HCT116 (cell line): ENCODE results near the gene ACSM5. TPM values are rescaled to one million over a fixed set of nuclear protein-coding genes. Genes with fewer than 3 reads are reported as not detected.
A peak's percentile ranks its signal among the peaks of the same experiment; 100 is the strongest.
"Not testable (repeated sequence)": the region's sequence is repeated elsewhere in the genome, so short reads cannot be mapped to it uniquely, and the experiment has no call there.

Experiments used
- ATAC-seq: fragments of 200-7000 bp; cut with Tn5 transposase; 2 replicates; pipeline ENCODE4 v1.9.1; 2020; ENCODE audit warnings: mild to moderate bottlenecking, moderate library complexity
- BruUV-seq: library from RNA; stranded (reverse); fragments of 400-500 nt; replicated peaks from 2 replicates; lab custom pipeline; 2021; lab: Mats Ljungman, UMichigan
- CTCF ChIA-PET: fragments of 300-600 bp; sonication (Branson Sonifier 250); formaldehyde crosslinking; loops from one replicate; lab custom pipeline; 2021; ENCODE audit warnings: antibody characterized with exemption; lab: Charles Lee
- POLR2A ChIA-PET: fragments of 300-600, 350-600 bp; sonication (Branson Sonifier 250); formaldehyde crosslinking; loops from one replicate; lab custom pipeline; 2021; ENCODE audit warnings: antibody characterized with exemption; lab: Charles Lee
- RAD21 ChIA-PET, 2 experiments: fragments of 300-600 bp; sonication (Branson Sonifier 250); formaldehyde crosslinking; loops; one replicate each; lab custom pipeline; 2023; ENCODE audit warnings: low total read pairs in 2 of 2; ENCODE audit not compliant: uncharacterized antibody in 2 of 2, unreplicated experiment in 2 of 2, low non-redundant PET in 1 of 2; lab: Charles Lee
- DNase-seq: peaks from one replicate; pipeline ENCODE4 v3.0.0-alpha.2; 2010; ENCODE audit warnings: low read depth, low spot score
- H2AFZ ChIP-seq: fragments of 200-600 bp; shearing (Covaris generic), sonication (generic); 2 replicates; pipeline ENCODE4 v1.6.1; 2017; ENCODE audit warnings: low read depth, mixed run types, mixed read lengths, antibody characterized with exemption, low read length; ENCODE audit not compliant: poor library complexity, severe bottlenecking
- H3K27ac ChIP-seq: 2 replicates; pipeline ENCODE4 v1.5.1; 2012; ENCODE audit warnings: low read depth, low read length
- H3K27me3 ChIP-seq: fragments of 200-600 bp; sonication (generic); 2 replicates; pipeline ENCODE4 v1.6.1; 2016; ENCODE audit warnings: mixed run types, low read length, mixed read lengths; ENCODE audit not compliant: insufficient read depth
- H3K36me3 ChIP-seq, 2 experiments: fragments of 200-500 bp in 1 of 2; fragments of 200-600 bp in 1 of 2; sonication (Bioruptor generic) in 1 of 2; sonication (generic) in 1 of 2; 2 replicates each; pipeline versions ENCODE4 v1.5.1 to v1.6.1; 2014 to 2016; ENCODE audit warnings: low read length in 2 of 2, inconsistent platforms in 1 of 2, mixed read lengths in 1 of 2, mixed run types in 1 of 2; ENCODE audit not compliant: insufficient read depth in 2 of 2, control insufficient read depth in 1 of 2
- H3K4me1 ChIP-seq, 2 experiments: fragments of 200-600 bp in 1 of 2; sonication (generic) in 1 of 2; 2 replicates each; pipeline versions ENCODE4 v1.5.1 to v1.6.1; 2012 to 2017; ENCODE audit warnings: low read length in 2 of 2, inconsistent platforms in 1 of 2, mild to moderate bottlenecking in 1 of 2, mixed read lengths in 1 of 2, mixed run types in 1 of 2, moderate library complexity in 1 of 2; ENCODE audit not compliant: insufficient read depth in 2 of 2, control insufficient read depth in 1 of 2
- H3K4me2 ChIP-seq: fragments of 200-600 bp; sonication (generic); 2 replicates; pipeline ENCODE4 v1.6.1; 2017; ENCODE audit warnings: mixed run types, low read length, mixed read lengths
- H3K4me3 ChIP-seq, 2 experiments: fragments of 200-600 bp in 1 of 2; sonication (generic) in 1 of 2; replicated peaks in 1 of 2; 2 replicates each; pipeline ENCODE4 v1.5.1; 2011 to 2016; ENCODE audit warnings: low read length in 2 of 2, control low read depth in 1 of 2, low read depth in 1 of 2, mild to moderate bottlenecking in 1 of 2, mixed read lengths in 1 of 2, mixed run types in 1 of 2
- H3K79me2 ChIP-seq: fragments of 200-600 bp; sonication (generic); 2 replicates; pipeline ENCODE4 v1.6.1; 2017; ENCODE audit warnings: mild to moderate bottlenecking, mixed run types, low read length, moderate library complexity, mixed read lengths; ENCODE audit not compliant: insufficient read depth
- H3K9ac ChIP-seq: fragments of 200-600 bp; sonication (generic); 2 replicates; pipeline ENCODE4 v1.6.1; 2016; ENCODE audit warnings: low read length, mixed read lengths
- H3K9me2 ChIP-seq: fragments of 200-600 bp; sonication (generic), shearing (Covaris generic); 2 replicates; pipeline ENCODE4 v1.6.1; 2017; ENCODE audit warnings: mixed run types, mild to moderate bottlenecking, moderate library complexity; ENCODE audit not compliant: insufficient read depth
- H3K9me3 ChIP-seq, 2 experiments: fragments of 200-500 bp in 1 of 2; fragments of 200-600 bp in 1 of 2; sonication (Bioruptor generic) in 1 of 2; sonication (generic) in 1 of 2; 2 replicates each; pipeline ENCODE4 v1.6.1; 2014 to 2017; ENCODE audit warnings: low read length in 2 of 2, mixed read lengths in 2 of 2, inconsistent platforms in 1 of 2, low read depth in 1 of 2, mild to moderate bottlenecking in 1 of 2, mixed run types in 1 of 2, moderate library complexity in 1 of 2; ENCODE audit not compliant: control insufficient read depth in 1 of 2, insufficient read depth in 1 of 2
- H4K20me1 ChIP-seq: fragments of 200-600 bp; sonication (generic), shearing (Covaris generic); 2 replicates; pipeline ENCODE4 v1.6.1; 2017; ENCODE audit warnings: mixed run types, mild to moderate bottlenecking, moderate library complexity; ENCODE audit not compliant: insufficient read depth
- REST ChIP-seq: IDR thresholded peaks from 2 replicates; pipeline ENCODE4 v1.6.1; 2012; ENCODE audit warnings: low read depth
- SIN3A ChIP-seq: IDR thresholded peaks from 2 replicates; pipeline ENCODE4 v1.6.1; 2012; ENCODE audit warnings: low read depth
- intact Hi-C: fragments of 100-400 bp; cut with micrococcal nuclease; formaldehyde crosslinking; loops from 2 replicates; pipeline ENCODE4 v1.10.0; 2022
- total RNA-seq: library from RNA; stranded (reverse); gene quantifications from one replicate; pipeline ENCODE4 v1.2.1, GENCODE V29; 2021; ENCODE audit not compliant: unreplicated experiment

The ACSM5 gene
- total RNA-seq, 1 experiment from 2014 or later: not detected

- Histone ChIP-seq H3K27me3 (0 out of 2 replicates have a peak, but pooled peaks cover 2% of the 10 kb centered on the region), H3K79me2 (no peaks in the 10 kb centered on the region), H3K9ac (no peak overlapping the region), H2AFZ (no peak overlapping the region), H4K20me1 (no peaks in the 10 kb centered on the region), H3K4me2 (no peak overlapping the region), H3K27ac (no peak overlapping the region), H3K4me3 (no peak overlapping the region), H3K9me3 (no peaks in the 10 kb centered on the region), H3K4me1 (no peaks in the 10 kb centered on the region), H3K9me2 (no peaks in the 10 kb centered on the region), H3K36me3 (no peaks in the 10 kb centered on the region)
- CTCF ChIA-PET: no interaction called here
- BruUV-seq: no TSS peak
- intact Hi-C loops: no loop called here
- peak; percentile 28 for TF ChIP-seq REST
- no peak for TF ChIP-seq SIN3A
- POLR2A ChIA-PET: no interaction called here
- RAD21 ChIA-PET: no interaction called here
- no peak for DNase-seq
- no peak for ATAC-seq
Measured at GRCh38 chr16:20424129-20424866, 15.0 kb downstream of the ACSM5 start.

GRCh38 chr16:20427401-20427797, 18.1 kb downstream of the ACSM5 start:
- H3K4me3 ChIP-seq, H3K79me2 ChIP-seq, H3K4me2 ChIP-seq, intact Hi-C loops, ATAC-seq, RAD21 ChIA-PET, BruUV-seq, H3K9me3 ChIP-seq, POLR2A ChIA-PET, CTCF ChIA-PET, H3K36me3 ChIP-seq, H3K9me2 ChIP-seq, DNase-seq, H3K9ac ChIP-seq, H4K20me1 ChIP-seq, H2AFZ ChIP-seq, H3K4me1 ChIP-seq, H3K27me3 ChIP-seq, H3K27ac ChIP-seq: not testable (repeated sequence)

GRCh38 chr16:20429499-20429898, 20.2 kb downstream of the ACSM5 start:
- intact Hi-C loops, H3K9ac ChIP-seq, CTCF ChIA-PET, H3K79me2 ChIP-seq, H3K9me2 ChIP-seq, H3K9me3 ChIP-seq, H3K27ac ChIP-seq, H3K4me2 ChIP-seq, POLR2A ChIA-PET, H3K36me3 ChIP-seq, RAD21 ChIA-PET, ATAC-seq, H3K4me1 ChIP-seq, H3K4me3 ChIP-seq, BruUV-seq, H2AFZ ChIP-seq, H4K20me1 ChIP-seq, H3K27me3 ChIP-seq, DNase-seq: not testable (repeated sequence)
